SU-DHL-6 (cell line): ENCODE measurements around the gene PMEPA1.

ENCODE experiments used
- CTCF ChIP-seq: fragments of 200-600 bp; sonication (generic); IDR thresholded peaks from one replicate; pipeline ENCODE4 v1.5.1; 2017; ENCODE audit warnings: antibody characterized with exemption, mild to moderate bottlenecking, low read length, moderate library complexity; ENCODE audit not compliant: insufficient read depth, poor library complexity, severe bottlenecking
- EZH2phosphoT487 ChIP-seq: fragments of 200-600 bp; sonication (generic), shearing (Covaris generic); conservative IDR thresholded peaks from 2 replicates; pipeline ENCODE4 v1.6.1; 2018; ENCODE audit warnings: mild to moderate bottlenecking, antibody characterized with exemption, low read length, moderate library complexity, mixed read lengths

DNA sequence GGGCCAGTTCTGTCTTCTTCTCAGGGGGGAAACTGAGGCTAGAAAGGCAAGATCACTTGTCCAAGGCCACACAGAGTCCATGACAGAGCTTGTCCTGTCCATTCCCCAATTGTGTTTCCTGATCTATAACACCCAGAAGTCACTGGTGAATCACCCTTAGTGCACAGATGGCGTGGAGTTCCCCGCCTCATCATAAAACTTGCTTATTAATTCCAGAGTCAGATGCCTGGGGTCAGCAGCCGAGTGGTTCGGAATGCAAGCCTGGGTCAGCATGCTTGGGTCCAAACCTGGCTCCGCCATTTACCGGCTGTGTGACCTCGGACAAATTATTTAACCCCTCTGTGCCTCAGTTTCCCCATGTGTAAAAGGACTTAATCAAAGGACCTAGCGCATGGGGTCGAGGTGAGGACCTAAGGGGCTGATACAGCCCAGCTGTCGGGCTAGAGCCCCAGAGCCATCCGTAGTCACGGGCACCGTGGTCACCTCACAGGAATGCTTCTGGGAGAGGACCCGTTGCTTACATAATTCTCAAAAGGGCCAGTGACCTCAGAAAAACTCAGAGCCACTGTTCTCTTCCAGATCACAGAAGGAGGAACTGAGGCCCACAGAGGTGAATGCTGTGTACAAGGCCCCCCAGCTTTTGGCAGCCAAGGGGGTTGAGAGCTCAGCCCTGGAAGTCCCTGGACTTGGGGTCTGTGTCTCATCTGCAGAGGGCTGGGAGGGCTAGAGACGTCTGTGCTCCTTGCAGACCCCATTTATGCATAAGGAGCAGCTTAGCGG is 88.2 kb downstream of the PMEPA1 start:
- TF ChIP-seq CTCF, result no peak
- TF ChIP-seq EZH2phosphoT487, result no peak
